GM20000 (cell line): ENCODE data around the gene LEF1.

Experiments
- DNase-seq: peaks from one replicate; pipeline ENCODE4 v3.0.0; 2012; ENCODE audit warnings: low spot score
- TF ChIP-seq, protein P1 (sequence below): IDR thresholded peaks from 2 replicates; pipeline ENCODE4 v1.5.1; 2012; ENCODE audit warnings: mild to moderate bottlenecking, control low read depth; ENCODE audit errors: extremely low read depth, missing control alignments

Gene LEF1

DNA sequence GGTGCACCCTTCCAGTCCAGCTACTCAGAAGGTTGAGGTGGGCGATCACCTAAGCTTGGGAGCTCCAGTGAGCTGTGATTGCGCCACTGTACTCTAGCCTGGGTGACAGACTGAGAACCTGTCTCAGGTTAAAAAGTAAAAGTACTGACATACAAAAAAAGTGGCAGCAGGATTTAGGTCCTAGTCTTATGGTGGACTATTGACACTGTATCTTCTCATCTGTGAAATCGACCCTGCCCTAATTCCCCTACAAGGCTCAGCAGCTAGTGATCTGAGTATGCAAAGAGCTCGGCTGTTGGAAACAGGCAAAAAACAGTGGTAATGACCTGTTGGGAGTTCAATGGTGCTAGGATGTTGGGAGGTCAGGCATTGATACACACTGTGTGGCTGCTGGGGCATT is 57.0 kb downstream of the LEF1 start:
- TF ChIP-seq, protein P1, sequence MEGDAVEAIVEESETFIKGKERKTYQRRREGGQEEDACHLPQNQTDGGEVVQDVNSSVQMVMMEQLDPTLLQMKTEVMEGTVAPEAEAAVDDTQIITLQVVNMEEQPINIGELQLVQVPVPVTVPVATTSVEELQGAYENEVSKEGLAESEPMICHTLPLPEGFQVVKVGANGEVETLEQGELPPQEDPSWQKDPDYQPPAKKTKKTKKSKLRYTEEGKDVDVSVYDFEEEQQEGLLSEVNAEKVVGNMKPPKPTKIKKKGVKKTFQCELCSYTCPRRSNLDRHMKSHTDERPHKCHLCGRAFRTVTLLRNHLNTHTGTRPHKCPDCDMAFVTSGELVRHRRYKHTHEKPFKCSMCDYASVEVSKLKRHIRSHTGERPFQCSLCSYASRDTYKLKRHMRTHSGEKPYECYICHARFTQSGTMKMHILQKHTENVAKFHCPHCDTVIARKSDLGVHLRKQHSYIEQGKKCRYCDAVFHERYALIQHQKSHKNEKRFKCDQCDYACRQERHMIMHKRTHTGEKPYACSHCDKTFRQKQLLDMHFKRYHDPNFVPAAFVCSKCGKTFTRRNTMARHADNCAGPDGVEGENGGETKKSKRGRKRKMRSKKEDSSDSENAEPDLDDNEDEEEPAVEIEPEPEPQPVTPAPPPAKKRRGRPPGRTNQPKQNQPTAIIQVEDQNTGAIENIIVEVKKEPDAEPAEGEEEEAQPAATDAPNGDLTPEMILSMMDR, result no peak

DNA sequence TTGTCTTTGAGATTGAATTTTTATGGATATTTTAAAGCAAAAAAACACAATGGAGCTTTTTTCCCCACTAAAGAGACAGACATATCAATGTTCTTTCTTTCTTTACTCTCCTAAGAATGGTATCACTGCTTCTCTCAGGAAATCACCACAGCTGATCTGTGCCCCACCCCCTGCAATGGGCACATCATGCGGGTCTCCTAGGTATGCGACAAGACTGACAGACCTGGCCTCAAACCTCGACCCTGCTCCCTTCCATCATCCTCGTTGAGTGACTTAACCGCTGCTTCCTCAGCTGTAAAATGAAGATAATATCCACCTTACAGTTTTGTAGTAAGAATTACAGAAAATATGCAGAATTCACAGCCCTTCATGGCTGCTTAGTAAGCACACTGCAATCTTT is 58.3 kb downstream of the LEF1 start:
- DNase-seq, result no peak
- TF ChIP-seq, protein P1, result no peak

More for the DNA sequence above, 57.0 kb downstream of the LEF1 start:
- DNase-seq, result no peak

DNA sequence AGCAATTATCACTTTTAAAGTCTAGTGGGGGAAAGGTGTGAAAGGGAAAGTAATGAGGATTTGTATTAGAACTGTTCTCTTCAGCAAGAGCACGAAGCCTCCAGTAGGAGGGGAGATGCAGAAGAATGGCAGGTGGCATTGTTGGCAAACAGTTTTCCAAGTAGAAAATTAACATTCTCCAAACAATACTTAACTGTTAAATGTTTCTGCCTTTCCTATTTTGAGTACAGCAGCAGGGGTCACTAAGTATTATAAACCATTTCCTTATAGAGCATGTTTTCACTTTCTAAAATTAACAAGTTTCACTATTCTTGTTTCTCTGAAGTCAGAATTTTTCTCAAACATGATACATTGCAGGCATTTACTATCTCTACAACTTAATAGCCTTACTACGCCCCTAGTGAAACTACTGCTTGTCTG is 58.7 kb downstream of the LEF1 start:
- TF ChIP-seq, protein P1, result no peak
- peak; percentile 36 for DNase-seq

DNA sequence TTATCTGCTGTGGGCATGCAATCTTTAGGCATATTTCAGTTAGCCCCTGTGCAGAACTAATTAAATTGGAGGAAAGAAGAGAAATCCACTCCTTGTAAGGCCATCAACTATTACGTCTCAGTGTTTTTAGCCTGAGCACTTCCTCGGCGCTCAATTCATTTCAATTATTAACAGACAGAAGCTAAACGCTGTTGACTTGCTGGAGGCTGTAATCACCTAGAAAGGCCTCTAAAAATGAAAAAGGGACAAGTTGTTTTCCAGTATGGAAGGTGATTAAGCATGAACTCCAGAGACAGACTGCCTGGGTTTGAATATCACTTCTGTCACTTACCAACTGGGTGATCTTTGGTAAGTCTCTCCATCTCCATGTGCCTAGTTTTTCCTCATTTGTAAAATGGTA is 59.6 kb downstream of the LEF1 start:
- DNase-seq, result no peak
- TF ChIP-seq, protein P1, result no peak

DNA sequence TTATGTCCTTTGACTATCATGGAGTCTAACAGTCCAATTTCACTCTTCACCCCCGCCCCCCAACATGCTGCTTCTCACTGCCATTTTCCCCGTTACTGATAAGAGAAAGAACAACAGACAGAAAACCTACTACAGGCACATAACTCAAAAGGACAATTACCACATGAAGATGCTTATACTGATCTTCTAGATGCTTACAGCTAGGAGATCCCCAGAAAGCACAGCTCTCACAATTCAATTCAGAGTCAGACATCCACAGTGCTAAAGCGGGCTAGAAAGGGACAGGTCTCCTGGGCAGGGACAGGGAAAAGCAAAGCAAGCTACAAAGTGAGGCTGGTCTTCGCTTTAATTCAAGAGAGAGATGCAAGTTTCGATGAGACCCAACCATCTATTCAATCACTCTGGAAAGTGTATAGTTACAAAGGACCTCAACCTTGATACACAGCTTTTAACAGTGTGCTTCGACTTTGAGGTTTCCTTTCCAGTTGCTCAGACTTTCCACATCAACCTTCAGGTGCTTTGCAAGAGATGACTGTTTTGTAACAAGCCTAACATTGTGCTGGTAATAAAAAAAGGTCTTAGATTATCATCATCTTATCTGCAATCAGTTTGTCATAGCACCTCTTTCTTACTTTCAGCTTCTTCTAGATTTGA is 60.9 kb downstream of the LEF1 start:
- DNase-seq, result no peak
- TF ChIP-seq, protein P1, result no peak

DNA sequence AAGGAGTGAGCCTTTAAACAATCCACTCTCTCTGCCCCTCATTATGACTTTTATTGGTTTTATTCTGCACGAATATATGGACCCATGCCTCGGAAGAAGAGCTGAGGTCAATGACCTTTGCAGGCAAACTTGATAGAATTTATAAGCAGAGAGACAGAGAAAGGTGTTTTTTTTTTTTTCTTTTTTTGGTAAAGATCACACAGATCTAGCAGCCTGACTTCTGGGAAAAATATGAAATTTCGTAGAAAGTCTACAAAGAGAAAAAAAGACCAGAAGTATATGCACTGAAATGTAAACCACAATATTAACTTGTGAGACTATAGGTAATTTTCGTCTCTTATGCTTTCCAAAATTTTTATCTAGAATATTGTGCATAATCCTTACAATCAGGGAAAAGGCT is 61.6 kb downstream of the LEF1 start:
- no peak for DNase-seq
- TF ChIP-seq, protein P1, result no peak

DNA sequence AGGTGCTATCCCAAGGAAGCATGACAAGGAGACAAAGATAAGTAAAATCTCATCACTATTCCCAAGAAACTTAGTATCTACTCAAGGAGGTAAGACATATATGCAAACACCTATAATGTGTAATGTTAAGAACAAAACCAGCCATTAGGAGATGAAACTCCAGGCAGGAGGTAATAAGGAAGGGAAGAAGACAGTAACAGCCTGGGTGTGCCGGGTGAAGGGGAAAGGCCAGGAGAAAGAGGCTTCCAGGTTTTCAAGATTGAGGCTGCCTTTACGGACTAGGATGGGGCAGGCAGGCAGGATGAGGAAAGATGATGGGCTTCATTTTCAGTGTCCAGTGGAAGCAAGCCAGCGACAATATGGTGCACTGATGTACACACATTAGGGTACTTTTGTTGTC is 62.5 kb downstream of the LEF1 start:
- DNase-seq, result no peak
- TF ChIP-seq, protein P1, result no peak
